Neural crest cell (in vitro differentiated cells): ENCODE measurements around the gene COA3. TPM values are rescaled to one million over a fixed set of nuclear protein-coding genes. Genes with fewer than 3 reads are reported as not detected.

Experiments used
- DNase-seq: peaks from one replicate; pipeline ENCODE4 v3.0.0; 2021; ENCODE audit warnings: low read depth, mixed read lengths, low spot score
- H3K27ac Mint-ChIP-seq: one replicate; pipeline ENCODE4 v1.8.0; 2021; ENCODE audit warnings: mild to moderate bottlenecking, mixed read lengths; ENCODE audit not compliant: unreplicated experiment
- H3K27me3 Mint-ChIP-seq: 2 replicates; pipeline ENCODE4 v1.8.0; 2021; ENCODE audit warnings: low read depth, mild to moderate bottlenecking, mixed read lengths
- H3K36me3 Mint-ChIP-seq: 2 replicates; pipeline ENCODE4 v1.8.0; 2021; ENCODE audit warnings: low read depth, mild to moderate bottlenecking, mixed read lengths
- H3K4me1 Mint-ChIP-seq: 2 replicates; pipeline ENCODE4 v1.8.0; 2021; ENCODE audit warnings: mixed read lengths
- H3K4me3 Mint-ChIP-seq: one replicate; pipeline ENCODE4 v1.8.0; 2021; ENCODE audit warnings: mild to moderate bottlenecking, mixed read lengths
- H3K9me3 Mint-ChIP-seq: 2 replicates; pipeline ENCODE4 v1.8.0; 2021; ENCODE audit warnings: mixed read lengths
- CTCF ChIP-seq: fragments of 200-600 bp; sonication (generic); conservative IDR thresholded peaks from 2 replicates; pipeline ENCODE4 v1.5.0; 2021; ENCODE audit warnings: antibody characterized with exemption, mild to moderate bottlenecking
- total RNA-seq: library from RNA; stranded (reverse); gene quantifications from 2 replicates; pipeline ENCODE4 v1.2.1, GENCODE V29; 2021

COA3 gene
- total RNA-seq, 1 donor from 2014 or later: 92.7 TPM

- H3K27ac Mint-ChIP-seq: no peak within 1 kb of the TSS
- TF ChIP-seq CTCF: no peak
- H3K36me3 Mint-ChIP-seq: no peaks in the 10 kb centered on the region
- H3K9me3 Mint-ChIP-seq: no peaks in the 10 kb centered on the region
- peaks cover 50% of the 10 kb centered on the region for H3K27me3 Mint-ChIP-seq
- peaks cover 12% of the 10 kb centered on the region for H3K4me1 Mint-ChIP-seq
- peak; percentile 13 for DNase-seq
- H3K4me3 Mint-ChIP-seq: peak within 1 kb of the TSS; percentile 77
Measured at GRCh38 chr17:42779936-42780850, 18.3 kb downstream of the COA3 start, which contains the start of gene WNK4. TSS of gene WNK4 (plus strand) at chr17:42780610. CDS start at chr17:42780699, 89 bp downstream.

- Mint-ChIP-seq H3K9me3 (no peaks in the 10 kb centered on the region), H3K36me3 (no peaks in the 10 kb centered on the region), H3K4me3 (peak overlapping the region; percentile 67), H3K27ac (peak overlapping the region; percentile 71), H3K4me1 (peaks cover 13% of the 10 kb centered on the region), H3K27me3 (peaks cover 44% of the 10 kb centered on the region)
- no peak for DNase-seq
- no peak for TF ChIP-seq CTCF
Measured at GRCh38 chr17:42779304-42779935, 19.1 kb downstream of the COA3 start.

- H3K4me3 Mint-ChIP-seq: peak overlapping the region; percentile 54
- peaks cover 39% of the 10 kb centered on the region for H3K27me3 Mint-ChIP-seq
- no peaks in the 10 kb centered on the region for H3K36me3 Mint-ChIP-seq
- no peak overlapping the region for H3K27ac Mint-ChIP-seq
- peaks cover 21% of the 10 kb centered on the region for H3K4me1 Mint-ChIP-seq
- TF ChIP-seq CTCF: no peak
- no peaks in the 10 kb centered on the region for H3K9me3 Mint-ChIP-seq
- no peak for DNase-seq
Measured at GRCh38 chr17:42778570-42778969, 19.9 kb downstream of the COA3 start.

- no peak for TF ChIP-seq CTCF
- H3K27ac Mint-ChIP-seq: no peak overlapping the region
- no peaks in the 10 kb centered on the region for H3K9me3 Mint-ChIP-seq
- peaks cover 12% of the 10 kb centered on the region for H3K27me3 Mint-ChIP-seq
- peaks cover 33% of the 10 kb centered on the region for H3K4me1 Mint-ChIP-seq
- no peak for DNase-seq
- H3K36me3 Mint-ChIP-seq: no peaks in the 10 kb centered on the region
- H3K4me3 Mint-ChIP-seq: peak overlapping the region; percentile 98
Measured at GRCh38 chr17:42775534-42776098, 22.9 kb downstream of the COA3 start.

GRCh38 chr17:42774066-42774745 is 24.3 kb downstream of the COA3 start:
- no peak for DNase-seq
- Mint-ChIP-seq H3K27ac (no peak overlapping the region), H3K9me3 (no peaks in the 10 kb centered on the region), H3K27me3 (peaks cover under 1% of the 10 kb centered on the region), H3K4me1 (peaks cover 27% of the 10 kb centered on the region), H3K36me3 (no peaks in the 10 kb centered on the region), H3K4me3 (peak overlapping the region; percentile 98)
- TF ChIP-seq CTCF: no peak
